K562 (cell line): ENCODE data around the gene ZC3H10. TPM values are rescaled to one million over a fixed set of nuclear protein-coding genes. Genes with fewer than 3 reads are reported as not detected.

Experiments
- ATAC-seq: fragments of 200-7000 bp; cut with Tn5 transposase; 3 replicates; pipeline ENCODE4 v1.9.1; 2020; ENCODE audit warnings: moderate library complexity
- BruUV-seq: library from RNA; stranded (reverse); fragments of 400-500 nt; replicated peaks from 2 replicates; lab custom pipeline; 2021; lab: Mats Ljungman, UMichigan
- CTCF ChIA-PET: fragments of 300-600 bp; formaldehyde crosslinking; extraction: SDS; loops from one replicate; lab custom pipeline; 2021; ENCODE audit warnings: low intra/inter-chr PET ratio; lab: Yijun Ruan, JAX
- POLR2A ChIA-PET: fragments of 300-600, 350-650 bp; sonication (Branson Sonifier 250); formaldehyde crosslinking; extraction: SDS; loops from one replicate; lab custom pipeline; 2021; ENCODE audit warnings: antibody characterized with exemption, inconsistent platforms; lab: Yijun Ruan, JAX
- DNase-seq, 4 experiments: peaks; one replicate each; pipeline versions ENCODE4 v3.0.0 to v3.0.0-alpha.2; 2011 to 2018; ENCODE audit warnings: low spot score in 3 of 4, mixed read lengths in 3 of 4; ENCODE audit errors: extremely low read depth in 1 of 4
- FAIRE-seq: peaks from 2 replicates; lab custom pipeline; 2011; peaks lifted over from hg19 to GRCh38; lab: Jason Lieb, UNC
- H2AFZ ChIP-seq: 2 replicates; pipeline ENCODE4 v1.6.0; 2011; ENCODE audit warnings: low read depth, low read length, control low read depth, inconsistent platforms
- H3K27ac ChIP-seq: fragments of 200-600 bp; 3 replicates; pipeline ENCODE4 v1.8.0; 2011; ENCODE audit warnings: low read depth, mild to moderate bottlenecking, control low read depth, inconsistent platforms, low read length, moderate library complexity, mixed read lengths; ENCODE audit errors: extremely low read depth
- H3K27me3 ChIP-seq, 2 experiments: fragments of 300-600 bp in 1 of 2; 2 replicates in 1 of 2; 3 replicates in 1 of 2; pipeline versions ENCODE4 v1.6.0 to v1.8.0; 2011; ENCODE audit warnings: inconsistent platforms in 2 of 2, low read length in 2 of 2, mild to moderate bottlenecking in 1 of 2, mixed read lengths in 1 of 2, moderate library complexity in 1 of 2; ENCODE audit not compliant: control insufficient read depth in 2 of 2, insufficient read depth in 2 of 2
- H3K36me3 ChIP-seq: fragments of 300-600 bp; 3 replicates; pipeline ENCODE4 v1.8.0; 2011; ENCODE audit warnings: mild to moderate bottlenecking, low read length, inconsistent platforms; ENCODE audit not compliant: control insufficient read depth, insufficient read depth
- H3K4me1 ChIP-seq, 2 experiments: fragments of 200-600 bp in 1 of 2; replicated peaks in 1 of 2; 2 replicates in 1 of 2; 3 replicates in 1 of 2; pipeline versions ENCODE4 v1.5.1 to v1.8.0; 2011; ENCODE audit warnings: inconsistent platforms in 2 of 2, low read length in 2 of 2, mild to moderate bottlenecking in 1 of 2, mixed read lengths in 1 of 2, moderate library complexity in 1 of 2; ENCODE audit not compliant: control insufficient read depth in 2 of 2, insufficient read depth in 2 of 2
- H3K4me2 ChIP-seq: 2 replicates; pipeline ENCODE4 v1.6.1; 2011; ENCODE audit warnings: low read length, control low read depth, inconsistent platforms, mixed read lengths; ENCODE audit not compliant: insufficient read depth
- H3K4me3 ChIP-seq: fragments of 200-600 bp; sonication (generic), shearing (Covaris generic); 2 replicates; pipeline ENCODE4 v1.5.1; 2016; ENCODE audit warnings: control low read depth, inconsistent platforms
- H3K79me2 ChIP-seq: fragments of 200-600 bp; 3 replicates; pipeline ENCODE4 v1.8.0; 2011; ENCODE audit warnings: low read length, inconsistent platforms; ENCODE audit not compliant: control insufficient read depth, insufficient read depth
- H3K9ac ChIP-seq, 2 experiments: 2 replicates each; pipeline versions ENCODE4 v1.6.0 to v1.6.1; 2011; ENCODE audit warnings: low read depth in 2 of 2, low read length in 2 of 2, control low read depth in 1 of 2, inconsistent platforms in 1 of 2, mild to moderate bottlenecking in 1 of 2, mixed read lengths in 1 of 2; ENCODE audit not compliant: insufficient read depth in 1 of 2
- H3K9me1 ChIP-seq: one replicate; pipeline ENCODE4 v1.6.0; 2011; ENCODE audit warnings: inconsistent platforms, mild to moderate bottlenecking, low read length, moderate library complexity; ENCODE audit not compliant: control insufficient read depth, insufficient read depth
- H3K9me3 ChIP-seq: replicated peaks from 2 replicates; pipeline ENCODE4 v1.5.1; 2011; ENCODE audit warnings: low read depth, low read length, inconsistent platforms; ENCODE audit not compliant: control insufficient read depth, insufficient read depth
- H4K20me1 ChIP-seq: replicated peaks from 2 replicates; pipeline ENCODE4 v1.6.1; 2011; ENCODE audit warnings: low read length, inconsistent platforms, mixed read lengths; ENCODE audit not compliant: control insufficient read depth, insufficient read depth
- C11orf30 ChIP-seq: fragments of 450-650 bp; IDR thresholded peaks from 2 replicates; pipeline ENCODE4 v1.6.1; 2016; ENCODE audit warnings: low read depth, mild to moderate bottlenecking
- ETV5 ChIP-seq: sonication (generic); formaldehyde crosslinking; IDR thresholded peaks from 2 replicates; pipeline ENCODE4 v1.4.0; 2020; ENCODE audit warnings: low read depth, mild to moderate bottlenecking, missing genetic modification reagents
- FOXP4 ChIP-seq: sonication (generic); formaldehyde crosslinking; IDR thresholded peaks from 2 replicates; pipeline ENCODE4 v1.8.0; 2022; ENCODE audit warnings: mild to moderate bottlenecking, missing genetic modification reagents, borderline replicate concordance
- POLR2G ChIP-seq: fragments of 200-400 bp; formaldehyde crosslinking; IDR thresholded peaks from 2 replicates; pipeline ENCODE4 v1.6.1; 2017; ENCODE audit warnings: low read depth, mild to moderate bottlenecking, antibody characterized with exemption, low read length, moderate library complexity
- RBFOX2 ChIP-seq: fragments of 200-400 bp; formaldehyde crosslinking; IDR thresholded peaks from 2 replicates; pipeline ENCODE4 v1.6.1; 2017; ENCODE audit warnings: low read depth, mild to moderate bottlenecking, low read length, moderate library complexity
- TBP ChIP-seq: optimal IDR thresholded peaks from 2 replicates; pipeline ENCODE3; 2011; ENCODE audit warnings: low read depth, low read length, improper control_type of control experiment
- ZNF699 ChIP-seq: fragments of 250-450 bp; sonication (Bioruptor Pico); IDR thresholded peaks from 2 replicates; pipeline ENCODE4 v1.8.0; 2021; ENCODE audit warnings: mild to moderate bottlenecking, moderate library complexity; ENCODE audit not compliant: insufficient replicate concordance
- WGBS: fragments of 100-300 bp; shearing (Covaris generic); methylation state at CpG from one replicate; pipeline ENCODE4 v1.1.6; 2016; ENCODE audit warnings: low coverage, mixed read lengths; ENCODE audit not compliant: insufficient coverage; ENCODE audit errors: missing lambda C conversion rate; 5-methylcytosine and 5-hydroxymethylcytosine counted together
- in situ Hi-C: fragments of 300-500 bp; cut with MboI; formaldehyde crosslinking; loops from 4 replicates; pipeline ENCODE4 v1.15.0; 2018; ENCODE audit warnings: inconsistent platforms, mixed read lengths
- intact Hi-C: fragments of 100-400 bp; cut with micrococcal nuclease; formaldehyde crosslinking; loops from 2 replicates; pipeline ENCODE4 v1.14.2; 2022
- polyA plus RNA-seq, 8 experiments: library from polyadenylated mRNA; depleted of rRNA in 4 of 8; stranded (reverse) in 5 of 8; unstranded in 3 of 8; fragments of >200 nt; fragmentation: Nextera tagmentation in 2 of 8; fragmentation: Illumina TruSeq in 1 of 8; extraction: Ambion mirVana in 2 of 8; extraction: Trizol in 1 of 8; gene quantifications; 2 replicates each; pipeline versions ENCODE4 v1.2.1 to v1.2.3, GENCODE V29; 2011 to 2014; ENCODE audit warnings: inconsistent platforms in 1 of 8, missing spikeins in 1 of 8
- total RNA-seq, 7 experiments: library from RNA; depleted of rRNA in 6 of 7; stranded (reverse); fragments of >200 nt in 6 of 7; fragmentation: Illumina TruSeq in 2 of 7; extraction: Trizol in 2 of 7; gene quantifications; 2 replicates each; pipeline versions ENCODE4 v1.2.1 to v1.2.3, GENCODE V29; 2011 to 2021; ENCODE audit warnings: low replicate concordance in 1 of 7
- TF ChIP-seq, protein P1 (sequence below): fragments of 250-450 bp; sonication (Bioruptor Pico); IDR thresholded peaks from 2 replicates; pipeline ENCODE4 v1.8.0; 2022; ENCODE audit warnings: moderate library complexity, mild to moderate bottlenecking, inconsistent platforms

The ZC3H10 gene
- total and polyA plus RNA-seq, 9 of the 15 experiments (the other 6 are each of a cell fraction or from before 2014, with no cell fraction given): 0.31 to 4.1 (median 1.6) TPM

DNA sequence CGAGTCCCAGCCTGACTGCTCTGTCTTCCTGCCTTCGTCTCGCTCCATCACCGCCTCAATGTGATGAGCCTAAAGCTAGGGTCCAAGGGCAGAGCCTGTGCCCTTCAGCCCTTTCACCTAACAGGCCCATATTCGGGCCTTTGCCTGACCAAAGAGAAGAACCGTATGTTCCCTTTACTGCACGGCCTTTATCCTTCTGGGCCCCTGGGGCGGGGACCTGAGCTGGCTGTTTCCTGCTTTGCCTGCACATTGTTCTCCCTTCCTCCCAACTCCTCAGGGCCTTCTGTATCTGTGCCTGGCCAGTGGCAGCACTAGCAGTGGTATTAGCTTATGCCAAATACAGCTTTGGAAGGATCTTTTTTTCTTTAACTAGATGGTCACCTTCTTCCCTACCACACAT is 25.8 kb downstream of the ZC3H10 start:
- H3K36me3 ChIP-seq: peaks cover 61% of the 10 kb centered on the region
- POLR2A ChIA-PET: interaction anchor here (0.8 to 1.7 kb wide), 9 partner anchors 8 to 284 kb away, joined by 3 to 7 read pairs (median 3); partner anchors contain the start of gene ZC3H10
- no peaks in the 10 kb centered on the region for H3K9me1 ChIP-seq
- no peaks in the 10 kb centered on the region for H3K79me2 ChIP-seq
- ATAC-seq (no peak), FAIRE-seq (no peak), DNase-seq (no peak)
- H3K4me1 ChIP-seq: peaks cover 2 to 4% of the 10 kb centered on the region in 2 experiments; a peak in 2 of 5 replicates
- no TSS peak for BruUV-seq
- in situ Hi-C loops (no loop called here), intact Hi-C loops (no loop called here)
- H2AFZ ChIP-seq: no peak overlapping the region
- CTCF ChIA-PET: no interaction called here
- 0 out of 2 replicates have a peak, but pooled peaks cover 3% of the 10 kb centered on the region for H4K20me1 ChIP-seq
- TF ChIP-seq ZNF699 (CRISPR knock-in tag): no peak
- no peak for TF ChIP-seq ETV5 (CRISPR knock-in tag)
- 0 out of 2 replicates have a peak, but pooled peaks have one; percentile 12 for TF ChIP-seq POLR2G
- peak; percentile 40 for TF ChIP-seq RBFOX2
- no peak overlapping the region for H3K4me2 ChIP-seq
- H3K9ac ChIP-seq: no peak overlapping the region
- H3K9me3 ChIP-seq: no peaks in the 10 kb centered on the region
- no peak overlapping the region for H3K4me3 ChIP-seq
- 90% methylated on average over 8 of the region's 8 CpGs for WGBS
- no peak overlapping the region for H3K27ac ChIP-seq
- no peaks in the 10 kb centered on the region for H3K27me3 ChIP-seq

DNA sequence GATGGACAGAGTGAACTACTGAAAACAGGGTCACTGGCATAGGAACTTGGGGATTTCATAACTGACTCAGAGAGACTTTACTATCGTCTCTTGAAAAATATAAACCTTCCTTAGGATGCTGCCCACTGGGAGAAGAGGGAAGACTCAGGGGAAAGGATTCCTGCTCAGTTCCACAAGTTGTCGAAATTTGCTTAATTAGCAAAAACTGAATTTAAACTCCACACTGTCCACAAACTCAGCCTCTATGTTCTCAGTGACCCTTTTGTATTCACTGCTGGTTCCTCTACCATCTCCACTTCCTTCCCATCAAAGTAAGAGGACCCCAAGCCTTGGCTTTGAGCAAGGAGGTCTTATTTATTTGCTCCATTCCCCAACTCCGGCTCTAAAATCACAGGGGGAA is 27.2 kb downstream of the ZC3H10 start:
- ATAC-seq (peak; percentile 1), DNase-seq (no peak), FAIRE-seq (no peak)
- POLR2A ChIA-PET: interaction anchor here (0.6 to 1.7 kb wide), 6 partner anchors 9 to 99 kb away, joined by 3 to 7 read pairs (median 4); no protein-coding TSS in a partner anchor
- Histone ChIP-seq H3K9ac (no peak overlapping the region), H3K9me1 (no peaks in the 10 kb centered on the region), H3K9me3 (no peaks in the 10 kb centered on the region), H3K4me3 (no peak overlapping the region), H3K4me2 (no peak overlapping the region), H3K36me3 (peaks cover 56% of the 10 kb centered on the region), H2AFZ (no peak overlapping the region), H3K79me2 (no peaks in the 10 kb centered on the region), H3K27me3 (no peaks in the 10 kb centered on the region), H3K4me1 (peaks cover 2 to 4% of the 10 kb centered on the region in 2 experiments; a peak in 2 of 5 replicates), H3K27ac (no peak overlapping the region), H4K20me1 (0 out of 2 replicates have a peak, but pooled peaks cover 3% of the 10 kb centered on the region)
- intact Hi-C loops: no loop called here
- no TSS peak for BruUV-seq
- in situ Hi-C loops: no loop called here
- CTCF ChIA-PET: no interaction called here
- WGBS: 90% methylated on average over 2 of the region's 3 CpGs
- TF ChIP-seq C11orf30 (peak; percentile 89), TBP (no peak), FOXP4 (no peak)
- TF ChIP-seq, protein P1, sequence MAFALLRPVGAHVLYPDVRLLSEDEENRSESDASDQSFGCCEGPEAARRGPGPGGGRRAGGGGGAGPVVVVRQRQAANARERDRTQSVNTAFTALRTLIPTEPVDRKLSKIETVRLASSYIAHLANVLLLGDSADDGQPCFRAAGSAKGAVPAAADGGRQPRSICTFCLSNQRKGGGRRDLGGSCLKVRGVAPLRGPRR (CRISPR knock-in tag): no peak
